ENCODE data around the gene EEF1AKMT4.

Gene EEF1AKMT4

GRCh38 chr3:184298759-184299487 is 49.5 kb downstream of the EEF1AKMT4 start, which contains the start of gene PSMD2:
Gene PSMD2, plus strand, starts transcription at chr3:184299241. Its CDS starts 26 bp downstream, at chr3:184299267.
- DNase-seq (ENCODE audit: low read depth, low spot score), result peak; percentile 99

- DNase-seq (ENCODE audit: low read depth, low spot score), result peak; percentile 46
Measured at GRCh38 chr3:184299488-184300377, 50.3 kb downstream of the EEF1AKMT4 start.

GRCh38 chr3:184300378-184300720 is 50.9 kb downstream of the EEF1AKMT4 start:
- peak; percentile 28 for DNase-seq (ENCODE audit: low read depth, low spot score)

GRCh38 chr3:184305577-184305976 is 56.1 kb downstream of the EEF1AKMT4 start:
- DNase-seq (ENCODE audit: low read depth, low spot score), result peak; percentile 22

- no peak for DNase-seq (ENCODE audit: low read depth, low spot score)
Measured at GRCh38 chr3:184306341-184306972, 57.0 kb downstream of the EEF1AKMT4 start.

GRCh38 chr3:184307915-184308314 is 58.4 kb downstream of the EEF1AKMT4 start:
- DNase-seq (ENCODE audit: low read depth, low spot score), result no peak
